BJ (cell line): ENCODE results near the gene ADAMTS17. TPM values are rescaled to one million over a fixed set of nuclear protein-coding genes. Genes with fewer than 3 reads are reported as not detected.

Source experiments
- CTCF ChIA-PET: fragments of 350-600 bp; formaldehyde crosslinking; extraction: SDS; loops from one replicate; lab custom pipeline; 2021; ENCODE audit warnings: antibody characterized with exemption, inconsistent platforms; lab: Yijun Ruan, JAX
- POLR2A ChIA-PET: fragments of 300-600 bp; sonication (Branson Sonifier 250); formaldehyde crosslinking; extraction: SDS; loops from one replicate; lab custom pipeline; 2021; ENCODE audit warnings: antibody characterized with exemption; lab: Charles Lee
- DNase-seq: peaks from one replicate; pipeline ENCODE4 v3.0.0-alpha.2; 2011; ENCODE audit warnings: low read depth
- H3K27me3 ChIP-seq: 2 replicates; pipeline ENCODE4 v1.6.0; 2011; ENCODE audit warnings: low read length; ENCODE audit not compliant: control insufficient read depth, insufficient read depth
- H3K36me3 ChIP-seq: 2 replicates; pipeline ENCODE4 v1.5.1; 2011; ENCODE audit warnings: low read length; ENCODE audit not compliant: control insufficient read depth, insufficient read depth
- H3K4me3 ChIP-seq: 2 replicates; pipeline ENCODE4 v1.5.1; 2011; ENCODE audit warnings: low read depth, mild to moderate bottlenecking, control low read depth, low read length
- CTCF ChIP-seq: IDR thresholded peaks from 2 replicates; pipeline ENCODE4 v1.5.1; 2011; ENCODE audit warnings: low read depth, mild to moderate bottlenecking, control low read depth, inconsistent platforms, low read length, moderate library complexity; ENCODE audit not compliant: insufficient read depth
- polyA plus RNA-seq: library from polyadenylated mRNA; depleted of rRNA; stranded (reverse); fragments of >200 nt; gene quantifications from 2 replicates; pipeline ENCODE4 v1.2.3, GENCODE V29; 2011

ADAMTS17 gene
- polyA plus RNA-seq, 1 experiment: not detected

- no peaks in the 10 kb centered on the region for H3K36me3 ChIP-seq
- DNase-seq: no peak
- no peak for TF ChIP-seq CTCF
- POLR2A ChIA-PET: no interaction called here
- no peak overlapping the region for H3K4me3 ChIP-seq
- CTCF ChIA-PET: no interaction called here
- H3K27me3 ChIP-seq: no peaks in the 10 kb centered on the region
Measured at GRCh38 chr15:100111125-100112060, 230.4 kb downstream of the ADAMTS17 start.

DNA sequence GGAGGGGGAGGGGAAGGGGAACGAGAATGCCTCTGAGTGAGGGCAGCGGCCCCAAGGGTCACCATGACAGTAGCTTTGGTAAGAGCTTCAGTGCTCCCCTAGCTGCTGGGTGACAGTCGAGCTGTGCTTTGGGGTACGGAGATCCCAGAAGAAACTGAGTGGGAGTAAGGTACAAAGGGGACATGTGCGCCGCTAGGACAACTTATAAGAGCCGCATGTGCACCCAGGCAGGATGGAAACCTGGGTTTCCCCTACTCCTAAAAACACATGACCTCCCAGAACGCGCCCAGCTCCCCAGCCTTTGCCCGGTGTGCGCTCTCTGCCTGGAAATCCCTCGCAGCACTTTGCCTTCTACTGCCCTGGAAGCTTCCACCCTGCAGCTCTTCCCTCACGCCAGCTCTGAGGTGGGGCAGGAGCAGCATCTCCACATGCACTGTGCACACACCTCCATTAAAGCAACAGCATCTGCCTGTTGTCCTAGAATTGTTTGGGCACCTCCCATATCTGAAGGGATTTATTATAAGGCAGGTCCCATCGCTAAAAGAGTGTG is 232.2 kb downstream of the ADAMTS17 start:
- ChIA-PET POLR2A (no interaction called here), CTCF (no interaction called here)
- no peak for TF ChIP-seq CTCF
- Histone ChIP-seq H3K4me3 (no peak overlapping the region), H3K27me3 (no peaks in the 10 kb centered on the region), H3K36me3 (no peaks in the 10 kb centered on the region)
- DNase-seq: no peak

GRCh38 chr15:100108846-100109245 is 232.9 kb downstream of the ADAMTS17 start:
- ChIA-PET POLR2A (no interaction called here), CTCF (no interaction called here)
- no peak for DNase-seq
- Histone ChIP-seq H3K36me3 (no peaks in the 10 kb centered on the region), H3K27me3 (no peaks in the 10 kb centered on the region), H3K4me3 (no peak overlapping the region)
- no peak for TF ChIP-seq CTCF

- ChIA-PET CTCF (no interaction called here), POLR2A (no interaction called here)
- Histone ChIP-seq H3K27me3 (no peaks in the 10 kb centered on the region), H3K4me3 (no peak overlapping the region), H3K36me3 (no peaks in the 10 kb centered on the region)
- TF ChIP-seq CTCF: no peak
- DNase-seq: no peak
Measured at GRCh38 chr15:100108346-100108745, 233.4 kb downstream of the ADAMTS17 start.

GRCh38 chr15:100107606-100108225 is 234.1 kb downstream of the ADAMTS17 start:
- CTCF ChIA-PET: no interaction called here
- no peak for DNase-seq
- Histone ChIP-seq H3K4me3 (no peak overlapping the region), H3K36me3 (no peaks in the 10 kb centered on the region), H3K27me3 (no peaks in the 10 kb centered on the region)
- POLR2A ChIA-PET: no interaction called here
- TF ChIP-seq CTCF: no peak
